IPS-15b (cell line): ENCODE data around the gene XAB2.
"Not testable (repeated sequence)": the region's sequence is repeated elsewhere in the genome, so short reads cannot be mapped to it uniquely, and the experiment has no call there.

Experiments
- H3K27me3 ChIP-seq: one replicate; pipeline ENCODE4 v1.6.1; 2013; ENCODE audit warnings: low read length; ENCODE audit not compliant: control insufficient read depth, insufficient read depth
- H3K36me3 ChIP-seq: one replicate; pipeline ENCODE4 v1.6.1; 2013; ENCODE audit warnings: low read length; ENCODE audit not compliant: control insufficient read depth, insufficient read depth
- H3K4me1 ChIP-seq: one replicate; pipeline ENCODE4 v1.6.1; 2013; ENCODE audit warnings: mild to moderate bottlenecking, low read length; ENCODE audit not compliant: control insufficient read depth, insufficient read depth
- H3K4me3 ChIP-seq: one replicate; pipeline ENCODE4 v1.5.1; 2013; ENCODE audit warnings: low read depth, low read length
- H3K9ac ChIP-seq: one replicate; pipeline ENCODE4 v1.6.1; 2013; ENCODE audit warnings: low read depth, mild to moderate bottlenecking, low read length
- H3K9me3 ChIP-seq: one replicate; pipeline ENCODE4 v1.6.1; 2013; ENCODE audit warnings: mild to moderate bottlenecking, low read length; ENCODE audit not compliant: control insufficient read depth, insufficient read depth

The XAB2 gene

DNA sequence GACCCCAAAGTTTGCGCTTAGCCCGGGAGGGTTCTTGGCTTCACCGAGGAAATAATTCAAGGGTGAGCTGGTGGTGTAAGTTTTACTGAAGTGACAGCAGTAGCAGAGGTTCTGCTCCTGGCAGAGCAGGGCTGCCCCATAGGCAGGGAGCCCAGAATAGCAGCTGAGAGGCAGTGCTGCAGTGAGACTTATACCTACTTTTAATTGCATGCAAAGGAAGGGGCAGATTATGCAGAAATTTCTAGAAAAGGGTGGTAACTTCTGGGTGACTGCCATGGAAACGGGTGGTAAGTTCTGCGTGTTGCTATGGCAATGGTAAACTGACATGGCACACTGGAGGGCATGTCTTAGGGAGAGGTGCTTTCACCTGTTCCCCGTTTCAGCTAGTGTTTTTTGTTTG lies 51.2 kb downstream of the XAB2 start:
- H3K27me3 ChIP-seq, result peaks cover 3% of the 10 kb centered on the region
- H3K9me3 ChIP-seq, result no peaks in the 10 kb centered on the region
- H3K4me3 ChIP-seq, result no peak overlapping the region
- H3K4me1 ChIP-seq, result no peaks in the 10 kb centered on the region
- no peak overlapping the region for H3K9ac ChIP-seq
- H3K36me3 ChIP-seq, result no peaks in the 10 kb centered on the region

DNA sequence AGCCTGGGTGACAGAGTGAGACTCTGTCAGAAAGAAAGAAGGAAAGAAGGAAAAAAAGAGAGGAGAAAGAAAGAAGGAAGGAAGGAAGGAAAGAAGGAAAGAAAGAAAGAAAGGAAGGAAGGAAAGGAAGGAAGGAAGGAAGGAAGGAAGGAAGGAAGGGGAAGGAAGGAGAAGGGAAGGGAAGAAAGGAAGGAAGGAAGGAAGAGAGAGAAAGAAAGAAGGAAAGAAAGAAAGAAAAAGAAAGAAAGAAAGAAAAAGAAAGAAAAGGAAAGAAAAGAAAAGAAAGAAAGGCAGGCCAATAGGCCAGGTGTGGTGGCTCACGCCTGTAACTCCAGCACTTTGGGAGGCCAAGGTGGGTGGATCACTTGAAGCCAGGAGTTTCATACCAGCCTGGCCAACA lies 51.9 kb downstream of the XAB2 start:
- H3K4me1 ChIP-seq, H3K9me3 ChIP-seq, H3K9ac ChIP-seq, H3K27me3 ChIP-seq, H3K4me3 ChIP-seq, H3K36me3 ChIP-seq: not testable (repeated sequence)

DNA sequence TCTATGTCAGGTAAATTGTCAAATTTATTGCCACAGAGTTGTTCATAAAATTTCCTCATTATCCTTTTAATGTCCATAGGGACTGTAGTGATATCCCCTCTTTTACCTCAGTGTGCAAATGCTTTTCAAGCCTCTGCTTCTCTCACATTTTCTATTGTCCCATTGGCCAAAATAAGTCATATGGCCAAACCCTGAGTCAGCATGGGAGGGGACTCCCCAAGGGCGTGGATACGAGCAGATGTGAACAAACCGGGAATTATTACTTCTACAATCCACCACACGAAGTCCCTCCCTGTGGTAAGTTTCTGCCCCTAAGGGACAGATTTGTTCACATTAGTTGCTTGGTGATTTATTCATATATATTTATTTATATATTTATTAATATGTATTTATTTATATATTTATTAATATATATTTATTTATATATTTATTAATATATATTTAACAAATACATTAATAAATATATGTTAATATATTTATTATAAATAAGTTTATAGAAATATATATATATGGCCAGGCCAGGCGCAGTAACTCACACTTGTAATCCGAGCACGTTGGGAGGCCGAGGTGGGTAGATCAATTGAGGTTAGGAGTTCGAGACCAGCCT lies 53.8 kb downstream of the XAB2 start:
- Histone ChIP-seq H3K27me3 (peaks cover 3% of the 10 kb centered on the region), H3K36me3 (no peaks in the 10 kb centered on the region), H3K4me1 (no peaks in the 10 kb centered on the region), H3K9me3 (no peaks in the 10 kb centered on the region), H3K4me3 (no peak overlapping the region), H3K9ac (no peak overlapping the region)

DNA sequence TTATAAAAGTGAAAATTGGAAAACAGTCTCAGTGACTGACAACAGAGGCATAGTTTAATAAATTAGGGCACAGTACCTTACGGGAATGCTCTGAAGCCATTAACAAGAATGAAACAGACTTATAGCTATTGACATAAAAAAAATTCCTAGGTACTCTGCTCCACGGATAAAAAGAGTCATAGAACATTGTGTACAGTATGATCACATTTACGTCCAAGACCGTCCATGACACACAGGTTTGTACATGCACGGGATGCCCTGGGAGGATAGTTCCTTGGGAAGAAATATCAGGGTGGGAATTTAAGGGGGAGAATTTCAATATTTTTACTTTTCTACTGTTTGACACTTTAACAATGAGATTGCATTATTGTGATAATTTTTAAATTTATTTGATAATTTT lies 58.6 kb downstream of the XAB2 start:
- no peak overlapping the region for H3K4me3 ChIP-seq
- H3K36me3 ChIP-seq, result no peaks in the 10 kb centered on the region
- H3K9ac ChIP-seq, result no peak overlapping the region
- no peaks in the 10 kb centered on the region for H3K9me3 ChIP-seq
- H3K4me1 ChIP-seq, result no peaks in the 10 kb centered on the region
- no peaks in the 10 kb centered on the region for H3K27me3 ChIP-seq
